ENCODE results near the gene GALNT6.

- TF ChIP-seq CTCF (IDR thresholded peaks at IDR 0.05), result no peak
- TF ChIP-seq ZFX (IDR thresholded peaks at IDR 0.05; ENCODE audit: borderline replicate concordance), result no peak
These were observed 21.6 kb downstream of the GALNT6 start for GRCh38 chr12:51369581-51369980.
